Esophagus squamous epithelium (tissue), 5 donors: ENCODE data around the gene ABLIM3. TPM values are rescaled to one million over a fixed set of nuclear protein-coding genes. Genes with fewer than 3 reads are reported as not detected.

ENCODE experiments used
- DNase-seq: peaks from one replicate; lab custom pipeline; 2025; lab: John Stamatoyannopoulos, UW
- H3K27ac ChIP-seq, 4 donors: fragments of 200-600 bp; sonication (generic); one replicate each; pipeline ENCODE4 v1.5.1; 2016 to 2019; ENCODE audit warnings: mild to moderate bottlenecking in 1 of 4
- H3K27me3 ChIP-seq, 4 donors: fragments of 200-600 bp; sonication (generic); 1 replicate in 3 of 4; 2 replicates in 1 of 4; pipeline versions ENCODE4 v1.5.1 to v1.6.0; 2017 to 2021; ENCODE audit warnings: antibody characterized with exemption in 1 of 4
- H3K36me3 ChIP-seq, 3 donors: fragments of 200-600 bp; sonication (generic); one replicate each; pipeline ENCODE4 v1.5.1; 2016 to 2019
- H3K4me1 ChIP-seq, 3 donors: fragments of 200-600 bp; sonication (generic); one replicate each; pipeline ENCODE4 v1.5.1; 2017 to 2019
- H3K4me3 ChIP-seq, 4 donors: fragments of 200-600 bp; sonication (generic); 1 replicate in 3 of 4; 2 replicates in 1 of 4; pipeline ENCODE4 v1.5.1; 2016 to 2019; ENCODE audit warnings: mild to moderate bottlenecking in 2 of 4, moderate library complexity in 1 of 4
- H3K9me3 ChIP-seq, 3 donors: fragments of 200-600 bp; sonication (generic); one replicate each; pipeline ENCODE4 v1.5.1; 2016 to 2019
- POLR2A ChIP-seq, 4 donors: fragments of 450-650 bp; IDR thresholded peaks; one replicate each; pipeline ENCODE4 v1.6.1; 2017; ENCODE audit warnings: antibody characterized with exemption in 4 of 4, mild to moderate bottlenecking in 4 of 4, moderate library complexity in 3 of 4
- WGBS, 2 donors: methylation state at CpG; one replicate each; pipeline ENCODE4 v1.1.5; 2018; 5-methylcytosine and 5-hydroxymethylcytosine counted together
- intact Hi-C: fragments of 100-400 bp; cut with DNase I; formaldehyde crosslinking; loops from one replicate; pipeline ENCODE4 v1.15.0; 2022
- total RNA-seq, 4 donors: library from RNA; depleted of rRNA; stranded (reverse); fragments of >200 nt; gene quantifications; one replicate each; pipeline ENCODE4 v1.1.0, GENCODE V29; 2016
- TF ChIP-seq, protein P1 (sequence below), 6 experiments: fragments of 450-650 bp in 4 of 6; fragments of 200-600 bp in 2 of 6; sonication (generic) in 2 of 6; IDR thresholded peaks; one replicate each; pipeline ENCODE4 v1.5.1; 2016 to 2019; ENCODE audit warnings: antibody characterized with exemption in 6 of 6, mild to moderate bottlenecking in 4 of 6, moderate library complexity in 4 of 6
- donor health status: DM: yes; HTN: yes; CAD: no.

Gene ABLIM3
- total RNA-seq, 4 donors from 2014 or later: 10.6 to 47.7 (median 27.1) TPM

DNA sequence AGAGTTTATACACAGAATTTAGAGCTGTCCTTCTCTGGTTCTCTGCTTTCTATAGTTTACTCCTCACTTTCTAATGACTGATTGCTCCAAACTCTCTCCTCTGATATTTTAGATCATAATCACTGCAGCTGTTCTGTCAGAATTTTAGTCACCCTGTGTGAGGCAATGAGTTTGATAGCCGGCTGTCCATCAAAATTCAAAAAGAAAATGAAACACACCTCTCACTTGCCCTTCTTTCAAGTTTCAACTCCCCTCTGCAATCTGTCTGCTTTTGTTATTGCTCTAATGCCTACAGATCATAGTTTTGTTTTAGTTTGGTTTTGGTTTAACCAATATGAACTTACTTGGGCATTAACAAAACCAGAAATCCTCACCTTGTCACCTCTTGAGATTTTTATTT lies 23.3 kb upstream of the ABLIM3 start:
- Histone ChIP-seq H3K4me1 (peaks cover 4 to 14% (median 5%) of the 10 kb centered on the region in 3 donors), H3K27me3 (no peaks in the 10 kb centered on the region), H3K9me3 (no peaks in the 10 kb centered on the region), H3K36me3 (no peaks in the 10 kb centered on the region), H3K27ac (no peak overlapping the region), H3K4me3 (no peak overlapping the region)
- intact Hi-C loops: no loop called here
- WGBS, 2 donors: 64 to 80% methylated on average over 1 of the region's 1 CpG
- no peak for TF ChIP-seq POLR2A (IDR thresholded peaks at IDR 0.05)
- no peak for DNase-seq

DNA sequence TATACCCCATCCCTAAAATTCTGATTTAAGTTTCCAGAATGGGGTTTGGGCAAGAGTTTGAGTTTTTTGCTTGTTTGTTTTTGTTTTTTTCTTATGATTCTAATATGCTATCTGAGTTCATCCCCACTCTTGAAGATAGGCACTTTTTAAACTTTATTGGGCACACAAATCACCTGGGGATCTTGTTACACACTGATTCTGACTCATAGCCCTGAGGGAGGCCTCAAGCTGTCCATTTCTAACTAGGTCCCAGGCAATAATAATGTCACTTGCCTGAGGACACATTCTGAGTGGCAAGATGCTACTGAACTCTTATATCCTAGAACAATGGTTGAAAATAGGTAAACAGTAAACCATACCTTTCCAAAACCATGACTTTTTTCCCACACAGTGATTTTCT lies 22.8 kb upstream of the ABLIM3 start:
- Histone ChIP-seq H3K4me1 (peaks cover 4 to 11% (median 5%) of the 10 kb centered on the region in 3 donors), H3K36me3 (no peaks in the 10 kb centered on the region), H3K27ac (no peak overlapping the region), H3K4me3 (no peak overlapping the region), H3K9me3 (no peaks in the 10 kb centered on the region), H3K27me3 (no peaks in the 10 kb centered on the region)
- DNase-seq: no peak
- TF ChIP-seq, protein P1, sequence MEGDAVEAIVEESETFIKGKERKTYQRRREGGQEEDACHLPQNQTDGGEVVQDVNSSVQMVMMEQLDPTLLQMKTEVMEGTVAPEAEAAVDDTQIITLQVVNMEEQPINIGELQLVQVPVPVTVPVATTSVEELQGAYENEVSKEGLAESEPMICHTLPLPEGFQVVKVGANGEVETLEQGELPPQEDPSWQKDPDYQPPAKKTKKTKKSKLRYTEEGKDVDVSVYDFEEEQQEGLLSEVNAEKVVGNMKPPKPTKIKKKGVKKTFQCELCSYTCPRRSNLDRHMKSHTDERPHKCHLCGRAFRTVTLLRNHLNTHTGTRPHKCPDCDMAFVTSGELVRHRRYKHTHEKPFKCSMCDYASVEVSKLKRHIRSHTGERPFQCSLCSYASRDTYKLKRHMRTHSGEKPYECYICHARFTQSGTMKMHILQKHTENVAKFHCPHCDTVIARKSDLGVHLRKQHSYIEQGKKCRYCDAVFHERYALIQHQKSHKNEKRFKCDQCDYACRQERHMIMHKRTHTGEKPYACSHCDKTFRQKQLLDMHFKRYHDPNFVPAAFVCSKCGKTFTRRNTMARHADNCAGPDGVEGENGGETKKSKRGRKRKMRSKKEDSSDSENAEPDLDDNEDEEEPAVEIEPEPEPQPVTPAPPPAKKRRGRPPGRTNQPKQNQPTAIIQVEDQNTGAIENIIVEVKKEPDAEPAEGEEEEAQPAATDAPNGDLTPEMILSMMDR (IDR thresholded peaks at IDR 0.05): no peak
- TF ChIP-seq POLR2A (IDR thresholded peaks at IDR 0.05): no peak
- intact Hi-C loops: no loop called here

DNA sequence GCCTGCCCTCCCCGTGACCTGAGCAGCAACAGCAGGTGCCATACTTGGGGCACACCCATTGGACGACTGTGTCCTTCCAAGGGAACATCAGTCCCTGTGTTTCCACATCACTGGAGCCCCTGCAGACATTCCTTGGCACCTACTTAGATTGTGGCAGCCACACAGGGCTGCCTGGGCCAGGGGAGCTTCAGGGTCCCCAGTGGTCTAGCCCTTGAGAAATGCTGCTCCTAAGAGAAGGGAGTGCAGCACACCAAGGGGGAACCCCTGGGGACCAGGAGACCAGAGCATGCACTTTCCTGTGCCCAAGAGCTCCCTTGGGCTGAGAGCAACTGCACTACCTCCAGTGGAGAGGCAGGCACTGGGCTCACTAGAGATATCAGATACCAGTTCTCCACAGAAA lies 20.1 kb upstream of the ABLIM3 start:
- Histone ChIP-seq H3K4me3 (no peak overlapping the region), H3K9me3 (no peaks in the 10 kb centered on the region), H3K27ac (no peak overlapping the region), H3K27me3 (no peaks in the 10 kb centered on the region), H3K36me3 (no peaks in the 10 kb centered on the region), H3K4me1 (peaks cover 0 to 10% (median 3%) of the 10 kb centered on the region in 3 donors)
- intact Hi-C loops: no loop called here
- TF ChIP-seq POLR2A (IDR thresholded peaks at IDR 0.05): no peak
- TF ChIP-seq, protein P1 (IDR thresholded peaks at IDR 0.05): no peak
- 49 to 67% methylated on average over 1 to 2 of the region's 2 CpGs for WGBS, 2 donors
- DNase-seq: no peak

DNA sequence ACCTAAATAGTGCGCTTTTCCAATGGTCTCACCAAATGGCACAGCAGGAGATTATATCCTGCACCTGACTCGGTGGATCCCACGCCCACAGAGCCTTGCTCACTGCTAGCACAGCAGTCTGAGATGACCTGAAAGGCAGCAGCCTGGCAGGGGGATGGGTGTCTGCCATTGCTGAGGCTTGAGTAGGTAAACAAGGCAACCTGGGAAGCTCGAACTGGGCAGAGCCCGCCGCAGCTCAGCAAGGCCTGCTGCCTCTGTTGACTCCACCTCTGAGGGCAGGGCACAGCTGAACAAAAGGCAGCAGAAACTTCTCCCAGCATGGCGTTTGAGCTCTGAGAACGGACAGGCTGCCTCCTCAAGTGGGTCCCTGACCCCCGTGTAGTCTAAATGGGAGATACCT lies 18.1 kb upstream of the ABLIM3 start:
- no peak for DNase-seq
- Histone ChIP-seq H3K27ac (no peak overlapping the region), H3K36me3 (no peaks in the 10 kb centered on the region), H3K4me1 (peaks cover 0 to 30% (median 3%) of the 10 kb centered on the region in 3 donors), H3K9me3 (no peaks in the 10 kb centered on the region), H3K4me3 (no peak overlapping the region), H3K27me3 (no peaks in the 10 kb centered on the region)
- TF ChIP-seq, protein P1 (IDR thresholded peaks at IDR 0.05): no peak
- no peak for TF ChIP-seq POLR2A (IDR thresholded peaks at IDR 0.05)
- WGBS, 2 donors: 0 to 68% methylated on average over 2 to 5 of the region's 9 CpGs
- intact Hi-C loops: no loop called here

DNA sequence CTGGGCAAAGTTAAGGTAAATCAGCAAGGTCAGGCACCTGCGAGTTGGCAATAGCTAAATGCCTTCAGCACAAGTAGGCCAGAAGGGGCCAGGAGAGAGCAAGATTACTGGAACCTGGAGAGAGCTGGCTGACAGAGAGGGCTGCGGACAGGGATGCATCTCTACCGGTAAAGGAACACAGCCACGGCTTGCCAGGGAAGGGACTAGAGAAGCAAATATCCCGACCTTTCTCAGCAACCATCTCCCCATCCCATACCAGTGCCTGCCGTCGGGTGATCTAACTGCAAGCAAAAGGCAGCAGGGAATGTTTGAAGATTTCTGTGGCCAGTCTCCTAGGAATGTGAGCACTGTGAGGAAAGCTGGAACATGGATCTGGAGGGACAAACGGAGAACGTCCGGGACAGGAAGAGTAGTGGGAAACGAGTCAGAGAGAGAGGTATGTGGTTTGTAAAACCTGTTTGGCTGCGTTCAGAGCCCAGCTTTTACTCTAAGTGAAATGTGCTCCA lies 15.9 kb upstream of the ABLIM3 start:
- no peaks in the 10 kb centered on the region for H3K36me3 ChIP-seq
- H3K4me3 ChIP-seq: no peak overlapping the region
- intact Hi-C loops: no loop called here
- WGBS, 2 donors: 35 to 44% methylated on average over 12 of the region's 12 CpGs
- DNase-seq: no peak
- TF ChIP-seq, protein P1 (IDR thresholded peaks at IDR 0.05): peak in 2 of 6 experiments; percentile 16 to 43
- no peak for TF ChIP-seq POLR2A (IDR thresholded peaks at IDR 0.05)
- no peak overlapping the region for H3K27ac ChIP-seq
- H3K9me3 ChIP-seq: no peaks in the 10 kb centered on the region
- H3K27me3 ChIP-seq: no peaks in the 10 kb centered on the region
- peaks cover 0 to 41% (median 3%) of the 10 kb centered on the region in 3 donors for H3K4me1 ChIP-seq

DNA sequence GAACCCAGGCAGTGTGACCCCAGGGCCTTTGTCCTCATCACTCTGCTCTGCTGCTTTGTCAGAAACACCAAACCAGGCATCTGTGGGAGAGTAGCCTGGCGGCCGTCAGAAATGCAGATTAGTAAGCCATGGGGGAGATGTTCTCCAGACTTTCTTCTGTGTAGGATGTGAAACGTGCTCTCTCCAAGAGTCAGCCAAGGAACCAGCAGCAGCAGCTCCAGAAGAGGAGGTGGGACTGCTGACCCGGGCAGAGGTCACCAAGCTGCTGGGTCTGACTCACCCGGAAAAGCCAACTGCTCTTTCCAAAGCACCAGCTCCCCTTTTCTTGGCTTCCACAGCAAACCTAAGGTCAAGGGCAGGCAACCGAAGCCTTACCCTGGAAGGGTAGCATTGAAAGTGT lies 14.4 kb upstream of the ABLIM3 start:
- Histone ChIP-seq H3K27ac (no peak overlapping the region), H3K36me3 (no peaks in the 10 kb centered on the region), H3K9me3 (no peaks in the 10 kb centered on the region), H3K4me1 (peaks cover 0 to 41% (median 3%) of the 10 kb centered on the region in 3 donors), H3K4me3 (no peak overlapping the region), H3K27me3 (no peaks in the 10 kb centered on the region)
- intact Hi-C loops: no loop called here
- TF ChIP-seq POLR2A (IDR thresholded peaks at IDR 0.05): no peak
- TF ChIP-seq, protein P1 (IDR thresholded peaks at IDR 0.05): no peak
- 58% methylated on average over 3 of the region's 6 CpGs; no CpG with 5 or more reads in 1 of the 2 donors for WGBS, 2 donors
- no peak for DNase-seq
